ENCODE results near the gene HYAL3. TPM values are rescaled to one million over a fixed set of nuclear protein-coding genes. Genes with fewer than 3 reads are reported as not detected.

The HYAL3 gene
- total and polyA plus RNA-seq, 2 of the 8 experiments (the other 6 are each of a cell fraction or from before 2014, with no cell fraction given) = 3.2 to 12.2 TPM

DNA sequence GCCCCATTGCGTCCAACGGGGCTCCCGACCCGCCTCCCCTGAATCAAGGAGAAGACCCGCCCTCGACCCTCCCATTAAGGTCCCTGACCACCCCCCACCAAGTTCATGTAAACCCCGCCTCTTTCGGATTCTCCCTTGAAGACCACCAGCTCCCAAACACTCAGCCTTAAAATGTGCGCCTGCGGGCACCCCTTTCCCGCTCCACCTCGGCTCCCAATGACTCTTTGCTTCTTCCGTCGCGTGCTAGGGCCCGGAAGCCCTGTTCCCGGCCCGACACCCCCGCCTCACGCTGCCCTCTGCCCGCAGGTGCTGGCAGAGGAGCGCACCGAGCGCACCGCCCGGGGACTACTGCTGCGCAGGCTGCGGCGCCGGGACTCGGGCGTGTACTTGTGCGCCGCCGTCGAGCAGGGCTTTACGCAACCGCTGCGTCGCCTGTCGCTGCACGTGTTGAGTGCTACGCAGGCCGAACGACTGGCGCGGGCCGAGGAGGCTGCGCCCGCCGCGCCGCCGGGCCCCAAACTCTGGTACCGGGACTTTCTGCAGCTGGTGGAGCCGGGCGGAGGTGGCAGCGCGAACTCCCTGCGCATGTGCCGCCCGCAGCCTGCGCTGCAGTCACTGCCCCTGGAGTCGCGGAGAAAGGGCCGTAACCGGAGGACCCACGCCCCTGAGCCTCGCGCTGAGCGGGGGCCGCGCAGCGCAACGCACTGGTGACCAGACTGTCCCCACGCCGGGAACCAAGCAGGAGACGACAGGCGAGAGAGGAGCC, 23.0 kb downstream of the HYAL3 start (continued):
- TF ChIP-seq ZNF274 (IDR thresholded peaks at IDR 0.05; ENCODE audit: borderline replicate concordance, extremely low read depth, low read length) = no peak
- no peak for TF ChIP-seq EP300 (IDR thresholded peaks at IDR 0.05; ENCODE audit: borderline replicate concordance in 1 of 2, low read depth in 2 of 2, low read length in 2 of 2)
- no peak for TF ChIP-seq CTBP2 (IDR thresholded peaks at IDR 0.05; ENCODE audit: borderline replicate concordance, insufficient read depth, insufficient read length, low read length)
- TF ChIP-seq SUZ12 (IDR thresholded peaks at IDR 0.05; ENCODE audit: low read length) = no peak
- no peak for TF ChIP-seq MAFK (IDR thresholded peaks at IDR 0.05; ENCODE audit: low read depth, low read length)
- TF ChIP-seq RNF2 (IDR thresholded peaks at IDR 0.05; ENCODE audit: borderline replicate concordance, low read depth, low read length, missing control alignments, poor library complexity, severe bottlenecking) = no peak
- TF ChIP-seq ASH2L (IDR thresholded peaks at IDR 0.05; ENCODE audit: low read length) = peak; percentile 15
- TF ChIP-seq EZH2 (IDR thresholded peaks at IDR 0.05; ENCODE audit: low read depth, low read length, severe bottlenecking) = peak; percentile 49
- TF ChIP-seq, protein P1, sequence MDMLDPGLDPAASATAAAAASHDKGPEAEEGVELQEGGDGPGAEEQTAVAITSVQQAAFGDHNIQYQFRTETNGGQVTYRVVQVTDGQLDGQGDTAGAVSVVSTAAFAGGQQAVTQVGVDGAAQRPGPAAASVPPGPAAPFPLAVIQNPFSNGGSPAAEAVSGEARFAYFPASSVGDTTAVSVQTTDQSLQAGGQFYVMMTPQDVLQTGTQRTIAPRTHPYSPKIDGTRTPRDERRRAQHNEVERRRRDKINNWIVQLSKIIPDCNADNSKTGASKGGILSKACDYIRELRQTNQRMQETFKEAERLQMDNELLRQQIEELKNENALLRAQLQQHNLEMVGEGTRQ (IDR thresholded peaks at IDR 0.05; ENCODE audit: low read length) = no peak; the same call in 1 of the 2 replicates
- peak; percentile 74 for TF ChIP-seq SRF (IDR thresholded peaks at IDR 0.05; ENCODE audit: low read depth, low read length)
- TF ChIP-seq POU5F1 (IDR thresholded peaks at IDR 0.05; ENCODE audit: low read depth, low read length) = no peak
- no peak; the same call in 1 of the 2 replicates for TF ChIP-seq PHF8 (conservative IDR thresholded peaks at IDR 0.05; ENCODE audit: low read depth, low read length)
- TF ChIP-seq GABPA (IDR thresholded peaks at IDR 0.05; ENCODE audit: borderline replicate concordance, insufficient read depth, low read length) = peak; percentile 76; the same call in 1 of the 2 replicates
- TF ChIP-seq SP4 (IDR thresholded peaks at IDR 0.05; ENCODE audit: low read length) = peak; percentile 56; the same call in 1 of the 2 replicates
- TF ChIP-seq JUND (IDR thresholded peaks at IDR 0.05; ENCODE audit: low read length) = no peak
- no peak for TF ChIP-seq TEAD4 (IDR thresholded peaks at IDR 0.05; ENCODE audit: low read depth, low read length)
- no peak for TF ChIP-seq FOSL1 (IDR thresholded peaks at IDR 0.05; ENCODE audit: insufficient read depth, low read depth, low read length)
- TF ChIP-seq KDM4A (IDR thresholded peaks at IDR 0.05; ENCODE audit: low read depth, low read length, severe bottlenecking) = peak; percentile 95
- no peak for TF ChIP-seq POLR2A (IDR thresholded peaks at IDR 0.05; ENCODE audit: control extremely low read depth in 1 of 2, low read depth in 2 of 2, low read length in 2 of 2)
- TF ChIP-seq MAX (IDR thresholded peaks at IDR 0.05) = peak; percentile 99

All from H1 (cell line).